Spinal cord (tissue), 10 donors: ENCODE data around the gene SPATS2L. TPM values are rescaled to one million over a fixed set of nuclear protein-coding genes. Genes with fewer than 3 reads are reported as not detected.

Experiments
- DNase-seq, 6 donors: peaks; one replicate each; pipeline versions ENCODE4 v3.0.0 to v3.0.0-alpha.2; 2013 to 2015; ENCODE audit warnings: low spot score in 6 of 6, low read depth in 4 of 6
- H3K27ac ChIP-seq: one replicate; pipeline ENCODE4 v1.5.1; 2013; ENCODE audit warnings: low read depth, low read length, control low read depth
- H3K27me3 ChIP-seq: one replicate; pipeline ENCODE4 v1.6.1; 2013; ENCODE audit warnings: low read length; ENCODE audit not compliant: control insufficient read depth, insufficient read depth
- H3K36me3 ChIP-seq: one replicate; pipeline ENCODE4 v1.6.1; 2013; ENCODE audit warnings: low read length; ENCODE audit not compliant: control insufficient read depth, insufficient read depth
- H3K4me1 ChIP-seq: one replicate; pipeline ENCODE4 v1.6.1; 2013; ENCODE audit warnings: low read length; ENCODE audit not compliant: control insufficient read depth, insufficient read depth
- H3K4me3 ChIP-seq: one replicate; pipeline ENCODE4 v1.5.1; 2013; ENCODE audit warnings: low read depth, low read length, control low read depth
- H3K9me3 ChIP-seq: one replicate; pipeline ENCODE4 v1.6.1; 2013; ENCODE audit warnings: low read length; ENCODE audit not compliant: control insufficient read depth, insufficient read depth
- WGBS: methylation state at CpG from one replicate; pipeline ENCODE4 v1.1.5; 2013; ENCODE audit warnings: missing lambda C conversion rate; ENCODE audit not compliant: insufficient coverage; 5-methylcytosine and 5-hydroxymethylcytosine counted together
- polyA plus RNA-seq, 2 donors: library from polyadenylated mRNA; unstranded; fragments of 120-200 nt; gene quantifications; one replicate each; pipeline ENCODE4 v1.2.1, GENCODE V29; 2013; ENCODE audit not compliant: insufficient read length in 2 of 2
- total RNA-seq, 2 donors: library from RNA; depleted of rRNA in 1 of 2; stranded (reverse); fragments of 120-200 nt in 1 of 2; fragments of >200 nt in 1 of 2; gene quantifications; one replicate each; pipeline versions ENCODE4 v1.2.3 to v1.2.4, GENCODE V29; 2013 to 2014
- donor health status: healthy.

The SPATS2L gene
- total and polyA plus RNA-seq, 4 donors = 75.3 to 144 (median 108) TPM

DNA sequence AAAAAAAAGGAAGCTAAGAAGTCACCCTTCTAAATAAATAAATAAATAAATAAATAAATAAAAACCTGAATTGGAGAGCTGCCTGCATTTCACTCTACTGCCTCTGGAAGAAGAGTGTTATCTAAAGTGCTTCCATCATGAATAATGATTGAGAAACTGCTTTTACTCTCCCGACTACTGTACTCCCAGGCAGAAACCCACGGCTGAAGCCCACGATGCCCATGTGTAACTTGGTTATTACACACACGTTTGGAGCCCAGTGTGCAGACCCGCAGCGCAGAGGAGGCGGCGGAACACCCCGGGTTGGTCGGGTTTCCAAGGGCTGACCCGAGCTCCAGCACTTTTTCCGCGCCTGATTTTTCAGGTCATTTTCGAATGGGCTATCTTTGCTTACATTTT, 697 bp upstream of the SPATS2L start:
- Histone ChIP-seq H3K9me3 (no peaks in the 10 kb centered on the region), H3K27ac (peak overlapping the region; percentile 94), H3K36me3 (no peaks in the 10 kb centered on the region), H3K4me1 (peaks cover 11% of the 10 kb centered on the region), H3K27me3 (no peaks in the 10 kb centered on the region), H3K4me3 (peak overlapping the region; percentile 83)
- DNase-seq = peak in 4 of 6 donors; percentile 31 to 81 (median 40)
- WGBS = 0% methylated on average over 9 of the region's 14 CpGs

DNA sequence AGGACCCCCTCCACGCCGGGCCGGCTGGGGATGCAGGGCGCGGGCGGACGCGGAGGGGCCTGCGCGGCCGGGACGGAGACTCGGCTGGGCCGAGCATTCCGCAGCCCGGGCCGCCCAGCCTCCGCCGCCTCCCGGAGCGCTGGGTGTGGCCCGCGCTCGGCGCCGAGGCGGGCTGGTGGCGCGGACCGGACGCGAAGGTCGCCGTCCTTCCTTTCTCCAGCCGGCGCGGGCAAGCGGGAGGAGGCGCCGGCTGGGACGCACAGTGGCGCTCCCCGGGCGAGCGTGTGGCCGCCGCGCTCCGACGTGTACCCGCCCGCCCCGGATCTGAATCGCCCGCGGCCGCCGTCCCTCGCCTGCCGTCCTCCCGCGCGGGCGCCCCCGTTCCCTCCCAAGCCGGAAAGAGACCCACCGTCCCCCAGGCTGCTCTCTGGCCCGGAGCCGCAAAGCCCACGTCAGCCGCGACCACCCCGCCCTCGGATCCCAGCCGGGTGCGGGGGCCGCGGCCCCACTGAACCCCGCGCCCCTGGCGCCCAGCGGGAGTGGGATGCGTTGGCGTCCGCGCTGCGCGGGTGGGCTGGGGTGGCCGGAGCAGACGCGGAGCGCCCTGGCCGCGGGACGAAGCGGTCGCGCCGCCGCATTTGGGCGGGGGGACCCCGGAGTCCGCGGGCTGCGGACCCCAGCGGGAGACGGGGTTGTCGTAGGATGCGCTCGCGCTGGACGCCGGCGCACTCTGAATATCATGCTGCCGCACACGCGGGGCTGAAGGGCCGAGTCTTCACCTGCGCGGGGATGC, 634 bp downstream of the SPATS2L start:
- H3K27ac ChIP-seq = peak overlapping the region; percentile 89
- no peaks in the 10 kb centered on the region for H3K36me3 ChIP-seq
- DNase-seq = peak in 4 of 6 donors; percentile 28 to 73 (median 51)
- H3K9me3 ChIP-seq = no peaks in the 10 kb centered on the region
- H3K4me3 ChIP-seq = peak overlapping the region; percentile 83
- peaks cover 11% of the 10 kb centered on the region for H3K4me1 ChIP-seq
- no peaks in the 10 kb centered on the region for H3K27me3 ChIP-seq
- under 1% methylated on average over 120 of the region's 120 CpGs for WGBS

DNA sequence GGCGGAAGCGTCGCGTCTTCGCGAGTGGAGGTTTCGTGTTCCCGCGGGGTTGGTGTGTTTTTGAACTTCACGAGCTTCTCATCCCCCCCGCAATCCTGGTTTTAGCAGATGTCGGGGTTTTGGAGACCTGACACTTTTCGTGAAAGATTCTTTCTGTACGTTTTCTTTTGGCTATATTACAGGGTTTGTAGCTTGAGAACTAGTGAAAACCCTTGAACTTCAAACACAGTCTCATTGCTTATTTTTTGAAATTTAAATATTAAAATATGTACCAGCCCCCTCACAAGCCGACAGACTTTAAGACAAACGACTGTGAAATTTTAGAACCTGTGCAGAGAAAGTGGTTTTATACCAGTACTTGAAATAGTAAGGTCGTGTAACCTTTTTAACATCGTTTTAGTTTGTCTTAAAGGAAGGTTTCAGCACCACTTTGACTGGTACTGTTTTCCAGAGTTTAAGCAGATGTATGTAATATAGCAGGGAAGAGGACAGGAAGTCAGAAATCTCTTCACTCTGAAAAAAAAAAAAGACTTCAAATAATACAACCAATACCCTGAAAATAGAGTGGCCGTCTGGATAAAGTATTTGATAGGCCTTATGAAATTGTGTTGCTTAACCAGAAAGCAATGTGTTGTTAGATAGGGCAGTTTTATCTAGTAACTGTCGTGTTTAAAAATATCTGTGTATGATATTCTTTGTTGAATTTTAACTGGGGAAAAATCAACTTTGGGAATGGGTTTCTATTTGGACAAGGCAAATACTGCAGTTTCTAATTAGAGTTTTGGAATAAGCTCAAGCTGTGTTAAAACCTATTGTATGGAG, 1.4 kb downstream of the SPATS2L start:
- peak overlapping the region; percentile 89 for H3K27ac ChIP-seq
- peak overlapping the region; percentile 83 for H3K4me3 ChIP-seq
- H3K4me1 ChIP-seq = peaks cover 11% of the 10 kb centered on the region
- DNase-seq = peak in 3 of 6 donors; percentile 43 to 51 (median 43)
- 6% methylated on average over 9 of the region's 20 CpGs for WGBS
- no peaks in the 10 kb centered on the region for H3K36me3 ChIP-seq
- H3K9me3 ChIP-seq = no peaks in the 10 kb centered on the region
- H3K27me3 ChIP-seq = no peaks in the 10 kb centered on the region

DNA sequence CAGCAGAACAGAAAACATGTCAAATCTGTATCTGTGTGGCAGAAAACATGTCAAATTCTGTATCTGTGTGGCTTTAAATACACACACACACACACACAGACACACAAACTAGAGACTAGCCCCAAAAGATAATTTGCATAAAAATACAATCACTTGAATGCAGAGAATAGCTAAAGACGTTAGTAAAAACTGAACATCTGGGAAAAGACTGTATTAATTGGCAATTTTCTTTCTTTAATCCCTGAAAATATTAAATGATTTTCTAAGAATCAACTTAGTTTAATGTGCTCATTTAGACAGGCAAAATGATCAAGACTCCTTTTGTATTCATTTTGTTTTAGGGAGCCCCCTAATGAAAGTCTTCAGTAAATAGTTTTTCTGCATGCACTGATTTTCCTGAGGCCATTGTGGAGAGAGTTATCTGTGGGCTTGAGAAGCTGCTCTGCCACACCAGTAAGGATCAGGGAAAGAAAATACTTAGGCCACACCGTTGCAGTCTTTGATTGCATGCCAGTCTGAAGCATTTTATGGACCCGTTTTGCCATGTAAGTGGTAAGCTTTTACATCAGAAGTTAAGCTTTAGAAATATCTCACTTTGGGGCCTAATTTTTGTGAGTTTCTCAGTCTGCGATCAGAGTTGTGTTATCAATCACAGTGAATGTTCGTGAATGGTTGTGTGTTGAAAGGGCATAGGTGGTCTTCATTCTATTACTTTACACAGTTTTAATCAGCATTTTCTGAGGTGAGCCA, 2.2 kb downstream of the SPATS2L start:
- H3K27me3 ChIP-seq = no peaks in the 10 kb centered on the region
- H3K27ac ChIP-seq = peak overlapping the region; percentile 89
- peak in 4 of 6 donors; percentile 12 to 70 (median 48) for DNase-seq
- H3K4me3 ChIP-seq = peak overlapping the region; percentile 83
- H3K4me1 ChIP-seq = peaks cover 11% of the 10 kb centered on the region
- H3K36me3 ChIP-seq = no peaks in the 10 kb centered on the region
- no peaks in the 10 kb centered on the region for H3K9me3 ChIP-seq
- WGBS = 0% methylated on average over 1 of the region's 5 CpGs

DNA sequence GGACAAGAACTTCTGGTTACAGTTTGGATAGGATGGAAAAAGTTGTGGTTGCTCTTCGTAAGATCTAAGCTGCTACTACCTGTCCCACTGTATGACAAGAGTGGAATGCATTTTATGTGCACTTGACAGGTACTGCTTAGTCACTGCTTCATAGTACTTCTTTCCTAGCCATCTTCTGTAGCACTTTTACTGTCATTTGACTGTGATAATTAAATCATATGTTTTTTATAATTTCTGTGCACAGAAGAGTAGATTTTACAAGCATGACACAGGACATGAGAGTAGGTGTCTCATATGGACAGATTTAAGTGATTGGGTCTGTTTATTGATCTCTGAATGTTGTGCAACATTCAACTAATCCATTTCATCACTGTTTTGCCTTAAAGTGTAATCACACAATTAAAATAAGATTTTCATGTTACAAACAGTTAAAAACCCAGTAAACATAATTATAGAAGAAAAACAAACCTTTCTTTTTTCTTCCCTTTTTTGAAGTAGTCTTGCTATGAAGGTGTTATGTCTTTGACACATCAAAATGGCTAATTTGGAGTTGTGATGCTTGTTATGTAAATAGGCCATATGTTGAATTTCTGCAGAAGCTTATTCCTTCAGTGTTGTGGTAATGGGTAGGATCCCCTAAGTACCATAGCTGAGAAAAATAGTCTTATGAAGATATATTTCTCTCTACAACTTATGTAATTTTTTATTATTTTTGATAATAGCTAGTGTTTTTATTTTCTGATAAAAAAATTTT, 3.0 kb downstream of the SPATS2L start:
- peaks cover 11% of the 10 kb centered on the region for H3K4me1 ChIP-seq
- peak overlapping the region; percentile 89 for H3K27ac ChIP-seq
- WGBS = no CpG with 5 or more reads among the region's 1 CpG
- DNase-seq = peak in 1 of 6 donors; percentile 29
- H3K36me3 ChIP-seq = no peaks in the 10 kb centered on the region
- no peaks in the 10 kb centered on the region for H3K9me3 ChIP-seq
- no peaks in the 10 kb centered on the region for H3K27me3 ChIP-seq
- no peak overlapping the region for H3K4me3 ChIP-seq

DNA sequence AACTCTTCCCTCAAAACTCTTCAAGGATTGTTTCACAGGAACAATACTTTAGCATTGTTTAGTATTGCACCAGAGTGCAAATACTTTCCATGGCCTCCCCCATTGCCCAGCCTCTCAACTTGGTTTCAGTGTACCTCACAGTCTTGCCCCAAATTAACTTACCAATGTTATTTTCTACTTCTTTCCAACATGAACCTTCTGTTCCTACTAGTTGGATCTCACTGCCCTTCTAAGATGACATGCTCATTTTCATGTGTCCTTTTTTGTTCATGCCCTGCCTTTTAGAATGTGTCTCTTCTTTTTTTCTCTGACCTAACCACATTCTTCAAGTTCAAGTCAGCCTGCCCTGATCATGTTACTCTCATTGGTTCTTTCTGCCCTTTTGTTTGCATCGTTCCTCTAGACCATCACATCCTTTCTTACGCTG, 4.1 kb downstream of the SPATS2L start:
- Histone ChIP-seq H3K27ac (no peak overlapping the region), H3K36me3 (no peaks in the 10 kb centered on the region), H3K4me3 (no peak overlapping the region), H3K27me3 (no peaks in the 10 kb centered on the region), H3K9me3 (no peaks in the 10 kb centered on the region), H3K4me1 (peaks cover 6% of the 10 kb centered on the region)
- DNase-seq = no peak
- 14% methylated on average over 1 of the region's 2 CpGs for WGBS

DNA sequence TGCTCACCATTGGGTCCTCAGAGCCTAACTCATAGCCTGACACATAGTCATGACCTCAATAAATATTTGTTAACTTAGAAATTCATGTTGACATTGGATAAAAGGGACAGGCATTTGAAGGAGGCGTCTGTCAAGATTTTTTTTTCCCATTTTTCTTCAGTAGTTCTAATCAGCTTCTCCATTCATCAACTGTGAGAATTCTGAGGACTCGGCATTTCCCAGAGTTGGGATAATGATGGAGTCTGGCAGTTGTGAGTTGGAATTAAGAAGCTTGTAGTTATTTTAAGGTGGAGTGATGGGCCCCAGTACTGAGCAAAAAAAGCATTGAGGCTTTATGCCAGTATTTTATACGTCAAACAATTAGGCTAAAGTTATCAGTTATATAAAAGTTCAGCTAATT, 4.6 kb downstream of the SPATS2L start:
- Histone ChIP-seq H3K36me3 (no peaks in the 10 kb centered on the region), H3K9me3 (no peaks in the 10 kb centered on the region), H3K4me1 (peaks cover 3% of the 10 kb centered on the region), H3K27me3 (no peaks in the 10 kb centered on the region), H3K4me3 (no peak overlapping the region), H3K27ac (no peak overlapping the region)
- no peak for DNase-seq
- 33% methylated on average over 1 of the region's 3 CpGs for WGBS

DNA sequence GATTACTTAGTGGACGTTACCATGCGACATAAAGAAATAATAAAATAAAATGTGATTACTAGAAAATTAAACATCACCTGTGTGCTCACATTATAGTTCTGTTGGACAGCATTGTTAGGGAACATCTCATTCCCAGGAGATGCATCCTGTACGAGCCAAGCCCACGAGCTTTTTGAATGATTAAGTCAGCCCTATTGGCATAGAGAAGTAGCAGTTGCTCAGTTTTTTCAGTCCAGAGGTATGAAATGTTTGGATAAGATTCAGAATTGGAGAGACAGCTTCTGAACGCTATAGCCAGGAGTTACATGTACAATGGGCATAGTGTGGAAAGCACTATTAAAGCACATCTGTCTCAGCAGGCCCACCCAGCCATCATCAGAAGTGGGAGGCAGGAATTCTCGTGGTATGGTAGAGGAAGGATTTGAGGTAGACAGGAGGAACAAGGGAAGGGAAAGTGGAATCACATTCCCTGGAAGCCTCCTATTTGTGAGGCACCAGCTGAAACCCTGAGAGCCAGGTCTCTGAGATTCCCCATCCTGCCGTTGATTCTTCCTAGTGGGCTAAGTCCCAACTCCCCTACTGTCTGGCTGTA, 8.6 kb downstream of the SPATS2L start:
- WGBS = 62% methylated on average over 3 of the region's 7 CpGs

More for the DNA sequence above, 8.6 kb downstream of the SPATS2L start:
- Histone ChIP-seq H3K4me1 (peaks cover 4% of the 10 kb centered on the region), H3K27ac (no peak overlapping the region), H3K27me3 (no peaks in the 10 kb centered on the region), H3K4me3 (no peak overlapping the region), H3K9me3 (no peaks in the 10 kb centered on the region), H3K36me3 (no peaks in the 10 kb centered on the region)
- DNase-seq = no peak
